PC-3 (cell line): Measurements from ENCODE around the gene OGDH. TPM values are rescaled to one million over a fixed set of nuclear protein-coding genes. Genes with fewer than 3 reads are reported as not detected.

ENCODE experiments used
- ATAC-seq: fragments of 200-7000 bp; cut with Tn5 transposase; 2 replicates; pipeline ENCODE4 v1.9.1; 2020; ENCODE audit warnings: mild to moderate bottlenecking, moderate library complexity
- BruUV-seq: library from RNA; stranded (reverse); fragments of 400-500 nt; replicated peaks from 2 replicates; lab custom pipeline; 2021; lab: Mats Ljungman, UMichigan
- CTCF ChIA-PET: fragments of 300-600 bp; sonication (Branson Sonifier 250); formaldehyde crosslinking; loops from one replicate; lab custom pipeline; 2022; ENCODE audit warnings: antibody characterized with exemption; lab: Charles Lee
- POLR2A ChIA-PET: fragments of 300-600 bp; sonication (Branson Sonifier 250); formaldehyde crosslinking; loops from one replicate; lab custom pipeline; 2022; ENCODE audit warnings: antibody characterized with exemption; ENCODE audit not compliant: unreplicated experiment; lab: Charles Lee
- DNase-seq: peaks from one replicate; pipeline ENCODE4 v3.0.0-alpha.2; 2015
- H2AFZ ChIP-seq: fragments of 300-600 bp; sonication (generic); 2 replicates; pipeline ENCODE4 v1.6.0; 2016; ENCODE audit warnings: antibody characterized with exemption, low read length
- H3F3A ChIP-seq: fragments of 300-600 bp; sonication (generic); one replicate; pipeline ENCODE4 v1.6.0; 2017; ENCODE audit warnings: antibody characterized with exemption, low read length, control low read depth, mild to moderate bottlenecking; ENCODE audit not compliant: unreplicated experiment
- H3K27ac ChIP-seq: fragments of 300-600 bp; sonication (generic); 2 replicates; pipeline ENCODE4 v1.5.1; 2016; ENCODE audit warnings: mild to moderate bottlenecking, low read length
- H3K27me3 ChIP-seq: fragments of 300-600 bp; sonication (generic); 2 replicates; pipeline ENCODE4 v1.6.1; 2016; ENCODE audit warnings: low read length, mixed read lengths
- H3K36me3 ChIP-seq: fragments of 300-600 bp; sonication (generic); 2 replicates; pipeline ENCODE4 v1.6.1; 2016; ENCODE audit warnings: low read depth, mixed run types, low read length, mixed read lengths
- H3K4me1 ChIP-seq: fragments of 300-600 bp; sonication (generic); 2 replicates; pipeline ENCODE4 v1.5.1; 2016; ENCODE audit warnings: low read length; ENCODE audit not compliant: insufficient read depth
- H3K4me2 ChIP-seq: fragments of 300-600 bp; sonication (generic); 2 replicates; pipeline ENCODE4 v1.6.0; 2016; ENCODE audit warnings: low read length
- H3K4me3 ChIP-seq: fragments of 300-600 bp; sonication (generic); 2 replicates; pipeline ENCODE4 v1.5.1; 2016; ENCODE audit warnings: mild to moderate bottlenecking, low read length, mixed read lengths
- H3K79me2 ChIP-seq: fragments of 300-600 bp; sonication (generic); 2 replicates; pipeline ENCODE4 v1.6.1; 2017; ENCODE audit warnings: low read length, mixed read lengths
- H3K9ac ChIP-seq: fragments of 300-600 bp; sonication (generic); 2 replicates; pipeline ENCODE4 v1.6.0; 2016; ENCODE audit warnings: mild to moderate bottlenecking, low read length
- H3K9me2 ChIP-seq: fragments of 300-600 bp; sonication (generic); replicated peaks from 2 replicates; pipeline ENCODE4 v1.6.1; 2016; ENCODE audit warnings: mixed run types, low read length, mixed read lengths
- H3K9me3 ChIP-seq: fragments of 300-600 bp; sonication (generic); 2 replicates; pipeline ENCODE4 v1.6.1; 2016; ENCODE audit warnings: low read length, mixed read lengths
- H4K20me1 ChIP-seq: fragments of 300-600 bp; sonication (generic); 2 replicates; pipeline ENCODE4 v1.6.1; 2016; ENCODE audit warnings: low read length, mixed read lengths
- EZH2 ChIP-seq: fragments of 300-600 bp; sonication (generic); IDR thresholded peaks from one replicate; pipeline ENCODE4 v1.6.1; 2017; ENCODE audit warnings: antibody characterized with exemption, mild to moderate bottlenecking, low read length; ENCODE audit not compliant: unreplicated experiment
- EZH2phosphoT487 ChIP-seq: fragments of 300-600 bp; sonication (generic); IDR thresholded peaks from 2 replicates; pipeline ENCODE4 v1.6.1; 2018; ENCODE audit warnings: mild to moderate bottlenecking, antibody characterized with exemption, low read length, borderline replicate concordance
- intact Hi-C: fragments of 100-400 bp; cut with micrococcal nuclease; formaldehyde crosslinking; loops from 2 replicates; pipeline ENCODE4 v1.9.0; 2023
- total RNA-seq: library from RNA; depleted of rRNA; stranded (reverse); fragments of >200 nt; gene quantifications from 2 replicates; pipeline ENCODE4 v1.2.3, GENCODE V29; 2014
- TF ChIP-seq, protein P1 (sequence below): fragments of 300-600 bp; sonication (generic); conservative IDR thresholded peaks from 2 replicates; pipeline ENCODE4 v1.5.1; 2017; ENCODE audit warnings: antibody characterized with exemption, low read depth, mild to moderate bottlenecking, low read length

Gene OGDH
- total RNA-seq, 1 experiment from 2014 or later, result 66.2 TPM

DNA sequence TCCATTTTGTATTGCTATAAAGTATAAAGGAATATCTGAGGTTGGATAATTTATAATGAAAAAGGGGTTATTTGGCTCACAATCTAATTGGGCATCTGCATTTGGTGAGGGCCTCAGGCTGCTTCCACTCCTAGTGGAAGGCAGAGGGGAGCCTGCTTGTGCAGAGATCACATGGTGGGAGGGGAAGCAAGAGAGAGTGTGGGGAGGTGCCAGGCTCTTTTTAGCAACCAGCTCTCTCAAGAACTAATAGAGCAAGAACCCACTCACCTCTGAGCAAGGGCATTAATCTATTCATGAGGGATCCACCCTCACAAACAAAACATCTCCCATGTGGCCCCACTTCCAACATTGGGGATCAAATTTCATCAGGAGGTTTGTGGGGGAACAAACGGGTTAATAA, 64.6 kb downstream of the OGDH start:
- H3K9me2 ChIP-seq, result no peaks in the 10 kb centered on the region
- H3K79me2 ChIP-seq, result no peaks in the 10 kb centered on the region
- TF ChIP-seq EZH2phosphoT487 (no peak), EZH2 (no peak)
- TF ChIP-seq, protein P1, sequence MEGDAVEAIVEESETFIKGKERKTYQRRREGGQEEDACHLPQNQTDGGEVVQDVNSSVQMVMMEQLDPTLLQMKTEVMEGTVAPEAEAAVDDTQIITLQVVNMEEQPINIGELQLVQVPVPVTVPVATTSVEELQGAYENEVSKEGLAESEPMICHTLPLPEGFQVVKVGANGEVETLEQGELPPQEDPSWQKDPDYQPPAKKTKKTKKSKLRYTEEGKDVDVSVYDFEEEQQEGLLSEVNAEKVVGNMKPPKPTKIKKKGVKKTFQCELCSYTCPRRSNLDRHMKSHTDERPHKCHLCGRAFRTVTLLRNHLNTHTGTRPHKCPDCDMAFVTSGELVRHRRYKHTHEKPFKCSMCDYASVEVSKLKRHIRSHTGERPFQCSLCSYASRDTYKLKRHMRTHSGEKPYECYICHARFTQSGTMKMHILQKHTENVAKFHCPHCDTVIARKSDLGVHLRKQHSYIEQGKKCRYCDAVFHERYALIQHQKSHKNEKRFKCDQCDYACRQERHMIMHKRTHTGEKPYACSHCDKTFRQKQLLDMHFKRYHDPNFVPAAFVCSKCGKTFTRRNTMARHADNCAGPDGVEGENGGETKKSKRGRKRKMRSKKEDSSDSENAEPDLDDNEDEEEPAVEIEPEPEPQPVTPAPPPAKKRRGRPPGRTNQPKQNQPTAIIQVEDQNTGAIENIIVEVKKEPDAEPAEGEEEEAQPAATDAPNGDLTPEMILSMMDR, result no peak
- no TSS peak for BruUV-seq
- intact Hi-C loops, result no loop called here
- no peaks in the 10 kb centered on the region for H3K9me3 ChIP-seq
- no peak overlapping the region for H3K9ac ChIP-seq
- H2AFZ ChIP-seq, result no peak overlapping the region
- peaks cover 14% of the 10 kb centered on the region; the same call in 1 of the 2 replicates for H3K36me3 ChIP-seq
- DNase-seq (no peak), ATAC-seq (no peak)
- H3K4me1 ChIP-seq, result no peaks in the 10 kb centered on the region
- no peaks in the 10 kb centered on the region for H3K27me3 ChIP-seq
- no peaks in the 10 kb centered on the region for H4K20me1 ChIP-seq
- ChIA-PET POLR2A (no interaction called here), CTCF (no interaction called here)
- H3K27ac ChIP-seq, result no peak overlapping the region
- no peaks in the 10 kb centered on the region for H3F3A ChIP-seq
- H3K4me2 ChIP-seq, result no peak overlapping the region
- no peak overlapping the region for H3K4me3 ChIP-seq

DNA sequence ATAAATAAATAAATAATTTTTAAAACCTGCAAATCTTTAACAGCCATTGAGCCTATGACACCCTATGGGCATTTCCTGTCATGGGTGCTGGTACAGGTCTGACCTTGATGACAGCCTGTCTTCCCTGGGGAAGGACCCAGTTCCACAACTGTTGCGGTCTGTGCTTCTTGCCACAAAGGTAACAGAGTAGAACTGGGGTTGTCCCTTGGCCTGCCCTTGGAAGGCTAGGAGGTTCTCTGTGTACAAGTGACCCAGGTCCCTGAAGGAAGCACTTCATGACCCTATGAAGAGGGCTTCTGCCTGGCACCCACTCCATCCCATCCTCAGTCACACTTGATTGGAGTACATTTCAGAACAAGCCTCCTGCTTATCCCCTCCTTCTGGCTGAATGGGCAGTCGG, 66.9 kb downstream of the OGDH start:
- no peaks in the 10 kb centered on the region for H4K20me1 ChIP-seq
- ChIA-PET CTCF (no interaction called here), POLR2A (no interaction called here)
- H3K4me3 ChIP-seq, result no peak overlapping the region
- H3K9me3 ChIP-seq, result no peaks in the 10 kb centered on the region
- H3K27ac ChIP-seq, result no peak overlapping the region
- ATAC-seq, result no peak
- no TSS peak for BruUV-seq
- no peak for DNase-seq
- no peaks in the 10 kb centered on the region for H3F3A ChIP-seq
- intact Hi-C loops, result no loop called here
- TF ChIP-seq, protein P1, result no peak
- no peak for TF ChIP-seq EZH2phosphoT487
- no peak for TF ChIP-seq EZH2
- no peak overlapping the region for H3K4me2 ChIP-seq
- peaks cover 14% of the 10 kb centered on the region; the same call in 1 of the 2 replicates for H3K36me3 ChIP-seq
- H2AFZ ChIP-seq, result no peak overlapping the region
- H3K4me1 ChIP-seq, result no peaks in the 10 kb centered on the region
- no peaks in the 10 kb centered on the region for H3K9me2 ChIP-seq
- H3K9ac ChIP-seq, result no peak overlapping the region
- no peaks in the 10 kb centered on the region for H3K27me3 ChIP-seq
- no peaks in the 10 kb centered on the region for H3K79me2 ChIP-seq

DNA sequence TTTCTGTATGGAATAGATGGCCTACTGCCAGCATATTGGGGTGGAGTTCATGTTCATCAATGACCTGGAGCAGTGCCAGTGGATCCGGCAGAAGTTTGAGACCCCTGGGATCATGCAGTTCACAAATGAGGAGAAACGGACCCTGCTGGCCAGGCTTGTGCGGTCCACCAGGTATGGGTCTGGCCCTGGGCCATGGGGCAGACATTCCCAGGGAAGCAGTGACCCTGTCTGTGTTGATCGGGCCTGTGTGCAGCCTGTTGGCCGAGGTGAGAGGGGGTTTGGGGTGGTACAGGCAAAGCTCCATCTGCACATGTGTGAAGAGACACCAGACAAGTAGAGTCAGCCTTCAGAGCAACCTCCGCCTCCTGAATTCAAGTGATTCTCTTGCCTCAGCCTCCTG, 67.3 kb downstream of the OGDH start:
- Histone ChIP-seq H3K9me3 (no peaks in the 10 kb centered on the region), H3F3A (no peaks in the 10 kb centered on the region), H4K20me1 (no peaks in the 10 kb centered on the region), H3K79me2 (no peaks in the 10 kb centered on the region), H3K27me3 (no peaks in the 10 kb centered on the region), H3K27ac (no peak overlapping the region), H3K4me3 (no peak overlapping the region), H3K9ac (no peak overlapping the region), H3K9me2 (no peaks in the 10 kb centered on the region), H3K4me1 (no peaks in the 10 kb centered on the region), H3K36me3 (peaks cover 14% of the 10 kb centered on the region; the same call in 1 of the 2 replicates), H3K4me2 (no peak overlapping the region), H2AFZ (no peak overlapping the region)
- CTCF ChIA-PET, result no interaction called here
- ATAC-seq (no peak), DNase-seq (no peak)
- intact Hi-C loops, result no loop called here
- TF ChIP-seq EZH2phosphoT487 (no peak), EZH2 (no peak)
- TF ChIP-seq, protein P1, result no peak
- POLR2A ChIA-PET, result no interaction called here
- no TSS peak for BruUV-seq
